Testis (tissue), 3 donors: ENCODE data around the gene TEAD2. TPM values are rescaled to one million over a fixed set of nuclear protein-coding genes. Genes with fewer than 3 reads are reported as not detected.

Experiments used
- DNase-seq: peaks from one replicate; pipeline ENCODE4 v3.0.0-alpha.2; 2019
- H3K27ac ChIP-seq, 2 donors: fragments of 200-600 bp; sonication (generic); one replicate each; pipeline ENCODE4 v1.5.1; 2019
- H3K27me3 ChIP-seq: fragments of 200-600 bp; sonication (generic); one replicate; pipeline ENCODE4 v1.5.1; 2019
- H3K36me3 ChIP-seq: fragments of 200-600 bp; sonication (generic); one replicate; pipeline ENCODE4 v1.5.1; 2017; ENCODE audit warnings: low read depth; ENCODE audit errors: missing control alignments
- H3K4me1 ChIP-seq: fragments of 200-600 bp; sonication (generic); one replicate; pipeline ENCODE4 v1.5.1; 2019
- H3K4me3 ChIP-seq, 2 donors: fragments of 200-600 bp; sonication (generic); one replicate each; pipeline ENCODE4 v1.5.1; 2017 to 2019
- H3K9me3 ChIP-seq: fragments of 200-600 bp; sonication (generic); one replicate; pipeline ENCODE4 v1.5.1; 2017
- POLR2A ChIP-seq: fragments of 450-650 bp; IDR thresholded peaks from one replicate; pipeline ENCODE4 v1.6.1; 2017; ENCODE audit warnings: antibody characterized with exemption, mild to moderate bottlenecking, moderate library complexity
- WGBS, 2 donors: methylation state at CpG; one replicate each; pipeline ENCODE4 v1.1.5; 2018; 5-methylcytosine and 5-hydroxymethylcytosine counted together
- intact Hi-C: fragments of 100-400 bp; cut with DNase I; formaldehyde crosslinking; loops from one replicate; pipeline ENCODE4 v1.15.1; 2023; ENCODE audit warnings: low total_unique reads
- polyA plus RNA-seq: library from polyadenylated mRNA; stranded (reverse); fragments of 350-450 nt; fragmentation: Illumina TruSeq; extraction: RNeasy Lipid Tissue Mini Kit (QIAGEN cat#74804); gene quantifications from one replicate; pipeline ENCODE4 v1.2.3, GENCODE V29; 2014; ENCODE audit warnings: low read depth, low replicate concordance; ENCODE audit not compliant: insufficient read depth
- total RNA-seq, 2 donors: library from RNA; depleted of rRNA; stranded (reverse); fragments of >200 nt; gene quantifications; one replicate each; pipeline ENCODE4 v1.2.3, GENCODE V29; 2016
- TF ChIP-seq, protein P1 (sequence below), 3 experiments: fragments of 450-650 bp in 2 of 3; fragments of 200-600 bp in 1 of 3; sonication (generic) in 1 of 3; IDR thresholded peaks; one replicate each; pipeline ENCODE4 v1.5.1; 2016 to 2019; ENCODE audit warnings: antibody characterized with exemption in 3 of 3, mild to moderate bottlenecking in 2 of 3, moderate library complexity in 1 of 3

TEAD2 gene
- total and polyA plus RNA-seq, 3 donors from 2014 or later, result 12.6 to 29.6 (median 20.8) TPM

DNA sequence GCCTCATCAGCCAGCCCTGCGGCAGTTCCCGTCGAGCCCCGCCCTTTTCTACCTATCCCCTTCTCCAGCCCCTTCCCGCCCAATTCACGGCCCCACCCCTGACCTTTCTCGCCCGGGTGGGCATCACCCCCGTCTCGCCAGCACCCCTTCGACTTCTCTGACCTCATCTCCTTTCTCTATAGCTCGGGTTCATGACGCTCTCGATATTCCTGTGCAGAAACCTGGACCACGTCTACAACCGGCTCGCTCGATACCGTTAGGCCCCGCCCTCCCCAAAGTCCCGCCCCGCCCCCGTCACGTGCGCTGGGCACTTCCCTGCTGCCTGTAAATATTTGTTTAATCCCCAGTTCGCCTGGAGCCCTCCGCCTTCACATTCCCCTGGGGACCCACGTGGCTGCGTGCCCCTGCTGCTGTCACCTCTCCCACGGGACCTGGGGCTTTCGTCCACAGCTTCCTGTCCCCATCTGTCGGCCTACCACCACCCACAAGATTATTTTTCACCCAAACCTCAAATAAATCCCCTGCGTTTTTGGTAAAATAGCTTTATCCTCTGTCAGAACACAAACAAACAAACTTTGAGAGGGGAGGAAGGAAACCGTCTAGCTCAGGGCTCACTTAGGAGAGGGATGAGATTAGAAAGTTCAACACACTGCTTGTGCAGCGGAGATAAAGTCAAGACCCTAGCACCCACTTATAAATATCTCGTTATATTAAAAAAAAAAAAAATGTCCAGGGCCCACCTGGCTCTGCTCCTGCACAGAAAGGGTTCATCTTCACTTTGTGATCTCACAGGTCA is 21.9 kb downstream of the TEAD2 start:
- no peak for TF ChIP-seq POLR2A
- TF ChIP-seq, protein P1, sequence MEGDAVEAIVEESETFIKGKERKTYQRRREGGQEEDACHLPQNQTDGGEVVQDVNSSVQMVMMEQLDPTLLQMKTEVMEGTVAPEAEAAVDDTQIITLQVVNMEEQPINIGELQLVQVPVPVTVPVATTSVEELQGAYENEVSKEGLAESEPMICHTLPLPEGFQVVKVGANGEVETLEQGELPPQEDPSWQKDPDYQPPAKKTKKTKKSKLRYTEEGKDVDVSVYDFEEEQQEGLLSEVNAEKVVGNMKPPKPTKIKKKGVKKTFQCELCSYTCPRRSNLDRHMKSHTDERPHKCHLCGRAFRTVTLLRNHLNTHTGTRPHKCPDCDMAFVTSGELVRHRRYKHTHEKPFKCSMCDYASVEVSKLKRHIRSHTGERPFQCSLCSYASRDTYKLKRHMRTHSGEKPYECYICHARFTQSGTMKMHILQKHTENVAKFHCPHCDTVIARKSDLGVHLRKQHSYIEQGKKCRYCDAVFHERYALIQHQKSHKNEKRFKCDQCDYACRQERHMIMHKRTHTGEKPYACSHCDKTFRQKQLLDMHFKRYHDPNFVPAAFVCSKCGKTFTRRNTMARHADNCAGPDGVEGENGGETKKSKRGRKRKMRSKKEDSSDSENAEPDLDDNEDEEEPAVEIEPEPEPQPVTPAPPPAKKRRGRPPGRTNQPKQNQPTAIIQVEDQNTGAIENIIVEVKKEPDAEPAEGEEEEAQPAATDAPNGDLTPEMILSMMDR (IDR thresholded peaks at IDR 0.05), result no peak
- intact Hi-C loops, result no loop called here
- Histone ChIP-seq H3K36me3 (no peaks in the 10 kb centered on the region), H3K4me1 (peaks cover 8% of the 10 kb centered on the region), H3K27ac (peak overlapping the region in 1 of 2 donors; percentile 73), H3K9me3 (no peaks in the 10 kb centered on the region), H3K4me3 (peak overlapping the region; percentile 39 to 45), H3K27me3 (no peaks in the 10 kb centered on the region)
- peak; percentile 58 for DNase-seq
- 22 to 24% methylated on average over 36 of the region's 36 CpGs for WGBS, 2 donors

DNA sequence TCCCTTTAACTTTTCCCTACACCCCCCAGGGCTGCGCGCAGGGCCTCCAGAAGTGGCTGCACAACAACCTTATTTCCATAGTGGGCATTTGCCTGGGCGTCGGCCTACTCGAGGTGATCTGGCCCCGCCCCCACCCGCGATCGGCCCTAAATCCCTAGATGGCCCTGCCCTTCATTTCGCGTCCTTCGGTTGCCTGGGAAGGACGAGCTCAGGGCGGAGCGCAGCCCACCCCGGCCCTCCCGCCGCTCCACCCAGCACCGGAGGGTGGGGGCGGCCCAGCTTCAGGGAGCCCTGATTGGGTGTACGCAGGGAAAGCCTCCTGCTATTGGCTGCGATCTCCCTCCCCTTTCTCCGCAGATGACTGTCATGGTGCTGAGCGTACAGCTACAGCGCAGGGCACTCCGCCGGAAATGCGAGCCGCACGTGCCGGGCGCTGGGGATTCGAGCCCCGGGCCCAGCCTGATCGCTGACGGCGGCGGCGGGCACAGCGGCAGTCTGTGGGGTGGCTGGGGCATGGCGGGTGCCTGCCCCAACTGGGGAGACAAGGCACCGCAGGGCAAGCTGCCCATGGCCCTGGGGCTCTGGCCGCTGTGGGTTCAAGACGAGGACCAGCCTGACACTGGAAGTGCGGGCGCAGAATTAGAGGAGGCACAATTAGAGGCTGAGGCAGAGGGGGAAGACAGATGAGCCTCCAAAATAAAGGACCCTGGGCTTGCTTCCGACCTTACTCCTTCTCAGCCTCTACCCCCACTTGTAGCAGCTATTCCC is 22.7 kb downstream of the TEAD2 start:
- peak; percentile 81 for DNase-seq
- H3K27ac ChIP-seq, result peak overlapping the region; percentile 28 to 73
- 9 to 20% methylated on average over 20 to 47 of the region's 47 CpGs for WGBS, 2 donors
- no peaks in the 10 kb centered on the region for H3K27me3 ChIP-seq
- intact Hi-C loops, result no loop called here
- H3K9me3 ChIP-seq, result no peaks in the 10 kb centered on the region
- peaks cover 8% of the 10 kb centered on the region for H3K4me1 ChIP-seq
- H3K4me3 ChIP-seq, result peak overlapping the region; percentile 39 to 45
- H3K36me3 ChIP-seq, result no peaks in the 10 kb centered on the region
- TF ChIP-seq POLR2A, result no peak
- TF ChIP-seq, protein P1 (IDR thresholded peaks at IDR 0.05), result no peak

DNA sequence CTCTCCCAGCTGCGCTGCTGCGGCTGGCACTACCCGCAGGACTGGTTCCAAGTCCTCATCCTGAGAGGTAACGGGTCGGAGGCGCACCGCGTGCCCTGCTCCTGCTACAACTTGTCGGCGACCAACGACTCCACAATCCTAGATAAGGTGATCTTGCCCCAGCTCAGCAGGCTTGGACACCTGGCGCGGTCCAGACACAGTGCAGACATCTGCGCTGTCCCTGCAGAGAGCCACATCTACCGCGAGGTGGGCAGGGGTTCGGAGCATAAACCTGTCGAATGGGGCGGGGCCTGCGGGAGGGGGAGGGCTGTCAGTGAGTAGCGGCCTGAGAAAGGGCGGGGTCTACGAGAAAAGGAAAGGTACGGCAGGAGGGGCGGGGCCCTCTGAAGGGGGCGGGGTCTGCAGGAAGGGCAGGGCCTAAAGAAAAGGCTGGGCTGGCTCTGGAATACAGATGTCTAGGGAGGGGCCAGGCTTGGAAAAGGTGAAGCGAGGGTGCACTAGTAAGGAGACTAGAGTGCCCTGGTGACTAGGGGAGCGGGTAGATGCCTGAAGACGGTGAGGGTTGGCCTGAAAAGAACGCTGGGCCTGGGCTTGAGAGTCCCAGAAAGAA is 23.4 kb downstream of the TEAD2 start:
- peak overlapping the region; percentile 39 to 45 for H3K4me3 ChIP-seq
- no peaks in the 10 kb centered on the region for H3K36me3 ChIP-seq
- WGBS, 2 donors, result 8 to 12% methylated on average over 26 to 30 of the region's 30 CpGs
- H3K27ac ChIP-seq, result no peak overlapping the region
- H3K4me1 ChIP-seq, result peaks cover 8% of the 10 kb centered on the region
- TF ChIP-seq POLR2A, result no peak
- TF ChIP-seq, protein P1 (IDR thresholded peaks at IDR 0.05), result no peak
- no peaks in the 10 kb centered on the region for H3K9me3 ChIP-seq
- intact Hi-C loops, result no loop called here
- no peaks in the 10 kb centered on the region for H3K27me3 ChIP-seq
- DNase-seq, result peak; percentile 80

DNA sequence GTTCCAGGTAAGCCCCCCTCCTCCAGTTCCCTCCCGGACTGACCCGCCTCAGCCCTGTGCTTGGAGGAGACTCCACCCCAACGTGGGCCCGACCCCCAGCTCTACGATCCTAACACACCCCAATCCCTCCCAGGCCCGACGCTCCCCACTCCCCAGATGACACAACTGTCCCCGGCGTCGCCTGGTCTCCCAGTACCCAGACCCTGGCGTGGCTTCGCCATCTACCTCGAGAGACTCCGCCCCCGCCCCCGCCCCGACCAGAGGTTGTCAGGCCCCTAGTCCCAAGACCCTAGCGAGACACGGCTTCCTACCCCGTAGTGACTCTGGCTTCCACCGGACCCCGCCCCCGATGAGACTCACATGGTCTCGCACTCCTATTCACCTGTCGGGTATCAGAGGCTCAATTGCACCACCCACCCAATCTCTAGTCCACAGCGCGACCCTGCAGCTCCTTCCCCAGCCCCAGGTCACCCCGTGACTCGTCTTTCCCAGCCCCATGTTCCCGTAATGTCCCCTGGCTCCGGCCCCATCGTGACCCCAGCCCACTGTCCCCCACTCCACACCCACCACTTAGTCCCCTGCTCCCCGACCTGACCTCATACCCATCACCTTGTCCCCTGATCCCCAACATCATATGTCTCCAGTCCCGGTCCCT is 24.1 kb downstream of the TEAD2 start:
- no peaks in the 10 kb centered on the region for H3K36me3 ChIP-seq
- TF ChIP-seq POLR2A, result no peak
- TF ChIP-seq, protein P1 (IDR thresholded peaks at IDR 0.05), result no peak
- H3K9me3 ChIP-seq, result no peaks in the 10 kb centered on the region
- no peaks in the 10 kb centered on the region for H3K27me3 ChIP-seq
- DNase-seq, result peak; percentile 12
- intact Hi-C loops, result no loop called here
- H3K4me3 ChIP-seq, result peak overlapping the region in 1 of 2 donors; percentile 45
- H3K27ac ChIP-seq, result no peak overlapping the region
- 42% methylated on average over 31 to 34 of the region's 34 CpGs for WGBS, 2 donors
- peaks cover 8% of the 10 kb centered on the region for H3K4me1 ChIP-seq
